IMR-90 (cell line): ENCODE data around the gene HAAO.

Experiments used
- BHLHE40 ChIP-seq: fragments of 150-350 bp; IDR thresholded peaks from 2 replicates; pipeline ENCODE4 v1.6.1; 2016; ENCODE audit warnings: mild to moderate bottlenecking, low read depth, low read length
- MXI1 ChIP-seq: IDR thresholded peaks from 2 replicates; pipeline ENCODE4 v1.6.1; 2012; ENCODE audit warnings: low read depth, mild to moderate bottlenecking, low read length, moderate library complexity, borderline replicate concordance
- POLR2A ChIP-seq: IDR thresholded peaks from 2 replicates; pipeline ENCODE4 v1.6.1; 2012; ENCODE audit warnings: mild to moderate bottlenecking, low read depth, low read length
- SMC3 ChIP-seq: fragments of 150-350 bp; IDR thresholded peaks from 2 replicates; pipeline ENCODE4 v1.6.1; 2016; ENCODE audit warnings: low read depth, mild to moderate bottlenecking, antibody characterized with exemption, low read length, moderate library complexity
- USF2 ChIP-seq: fragments of 150-350 bp; IDR thresholded peaks from 2 replicates; pipeline ENCODE4 v1.6.1; 2017; ENCODE audit warnings: mild to moderate bottlenecking, antibody characterized with exemption, low read length, low read depth
- TF ChIP-seq, protein P1 (sequence below): conservative IDR thresholded peaks from 2 replicates; pipeline ENCODE4 v1.5.1; 2012; ENCODE audit warnings: mild to moderate bottlenecking, low read depth, low read length, improper control_type of control experiment

DNA sequence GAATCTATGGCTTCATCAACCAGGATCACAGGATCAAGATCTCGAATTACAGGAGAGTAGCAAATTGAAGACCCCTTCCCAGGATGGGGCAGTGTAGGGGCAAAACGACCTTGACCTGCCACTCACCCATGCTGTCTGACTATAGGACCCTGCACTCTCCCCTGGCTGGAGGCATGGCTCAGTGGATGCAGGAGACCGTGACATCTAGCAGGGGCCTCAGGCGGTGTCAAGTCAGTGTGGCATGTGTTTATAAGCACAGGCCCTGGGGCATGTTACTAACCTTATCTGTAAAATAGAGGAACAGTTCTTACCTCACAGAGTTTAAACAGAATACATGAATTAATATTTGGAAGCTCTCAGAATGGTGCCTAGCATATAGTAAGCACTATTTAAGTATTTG, 3.5 kb downstream of the HAAO start:
- TF ChIP-seq, protein P1, sequence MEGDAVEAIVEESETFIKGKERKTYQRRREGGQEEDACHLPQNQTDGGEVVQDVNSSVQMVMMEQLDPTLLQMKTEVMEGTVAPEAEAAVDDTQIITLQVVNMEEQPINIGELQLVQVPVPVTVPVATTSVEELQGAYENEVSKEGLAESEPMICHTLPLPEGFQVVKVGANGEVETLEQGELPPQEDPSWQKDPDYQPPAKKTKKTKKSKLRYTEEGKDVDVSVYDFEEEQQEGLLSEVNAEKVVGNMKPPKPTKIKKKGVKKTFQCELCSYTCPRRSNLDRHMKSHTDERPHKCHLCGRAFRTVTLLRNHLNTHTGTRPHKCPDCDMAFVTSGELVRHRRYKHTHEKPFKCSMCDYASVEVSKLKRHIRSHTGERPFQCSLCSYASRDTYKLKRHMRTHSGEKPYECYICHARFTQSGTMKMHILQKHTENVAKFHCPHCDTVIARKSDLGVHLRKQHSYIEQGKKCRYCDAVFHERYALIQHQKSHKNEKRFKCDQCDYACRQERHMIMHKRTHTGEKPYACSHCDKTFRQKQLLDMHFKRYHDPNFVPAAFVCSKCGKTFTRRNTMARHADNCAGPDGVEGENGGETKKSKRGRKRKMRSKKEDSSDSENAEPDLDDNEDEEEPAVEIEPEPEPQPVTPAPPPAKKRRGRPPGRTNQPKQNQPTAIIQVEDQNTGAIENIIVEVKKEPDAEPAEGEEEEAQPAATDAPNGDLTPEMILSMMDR: no peak
- TF ChIP-seq POLR2A: no peak
- TF ChIP-seq BHLHE40: no peak
- TF ChIP-seq MXI1: no peak
- no peak for TF ChIP-seq USF2
- no peak for TF ChIP-seq SMC3
